Measurements from ENCODE around the gene HEXIM2.
A peak's percentile ranks its signal among the peaks of the same experiment; 100 is the strongest.

HEXIM2 gene

DNA sequence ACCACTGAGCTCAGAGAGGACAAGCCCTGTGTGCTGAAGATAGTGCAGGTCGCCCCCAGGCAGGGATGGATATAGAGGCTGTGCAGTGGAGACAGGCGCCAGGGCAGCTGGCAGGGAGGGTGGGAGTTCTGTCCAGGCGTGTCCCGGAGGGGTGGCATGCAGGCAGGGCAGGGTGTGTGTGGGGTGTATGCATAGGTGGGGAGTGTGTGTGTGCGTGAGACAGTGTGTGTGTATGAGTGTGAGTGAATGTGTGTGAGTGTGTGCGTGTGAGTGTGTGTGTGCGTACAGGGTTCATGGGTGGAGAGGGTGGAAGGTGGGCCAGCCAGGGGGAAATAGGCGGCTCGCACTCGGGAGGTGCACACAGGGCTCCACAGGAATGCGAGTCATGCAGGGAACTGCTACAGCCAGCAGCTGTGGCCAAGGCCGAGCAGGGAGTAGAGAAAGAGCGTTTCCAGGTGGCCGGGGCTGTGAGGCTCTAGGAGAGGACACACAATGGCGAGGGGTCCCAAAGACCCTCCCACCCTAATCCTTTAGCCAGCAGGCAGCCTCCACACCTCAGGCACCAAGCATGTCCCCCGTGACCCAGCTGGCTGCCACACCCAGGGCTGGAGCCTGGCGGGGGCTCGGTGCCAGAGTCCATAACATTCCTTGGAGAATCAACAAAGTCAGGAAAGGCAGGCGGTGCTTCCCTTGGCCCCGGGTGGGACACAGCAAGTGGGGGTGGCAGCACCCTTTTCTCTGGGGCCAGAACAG, 34.0 kb upstream of the HEXIM2 start:
- DNase-seq (ENCODE audit: extremely low read depth in 1 of 2, low read depth in 1 of 2) = no peak

GRCh38 chr17:45128331-45128730, 33.3 kb upstream of the HEXIM2 start:
- DNase-seq (ENCODE audit: extremely low read depth in 1 of 2, low read depth in 1 of 2) = no peak

- no peak for DNase-seq (ENCODE audit: extremely low read depth in 1 of 2, low read depth in 1 of 2)
Measured at GRCh38 chr17:45128989-45129388, 32.7 kb upstream of the HEXIM2 start.

DNA sequence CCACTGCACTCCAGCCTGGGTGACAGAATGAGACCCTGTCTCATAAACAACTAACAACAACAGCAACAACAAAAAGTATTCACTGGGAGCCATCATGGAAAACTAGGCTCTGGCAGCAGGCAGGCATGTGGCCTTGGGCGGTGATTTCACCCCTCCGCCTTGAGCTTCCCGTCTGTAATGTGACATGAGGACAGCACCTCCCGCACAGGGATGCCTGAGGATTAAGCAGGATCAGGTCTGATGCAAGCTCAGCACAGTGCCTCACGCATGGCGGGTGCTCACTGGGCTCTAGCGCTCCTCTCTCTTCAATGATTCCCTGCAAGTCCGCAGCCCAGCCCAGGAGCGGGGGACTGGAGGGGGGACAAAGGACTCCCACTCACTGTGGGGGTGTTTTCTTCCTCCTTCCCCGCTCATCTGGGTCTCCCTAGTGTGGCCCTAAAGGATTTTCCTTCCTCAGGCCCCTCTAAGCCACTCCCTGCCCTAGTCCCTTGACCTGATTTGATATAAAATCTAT, 32.2 kb upstream of the HEXIM2 start:
- no peak for DNase-seq (ENCODE audit: extremely low read depth in 1 of 2, low read depth in 1 of 2)

DNA sequence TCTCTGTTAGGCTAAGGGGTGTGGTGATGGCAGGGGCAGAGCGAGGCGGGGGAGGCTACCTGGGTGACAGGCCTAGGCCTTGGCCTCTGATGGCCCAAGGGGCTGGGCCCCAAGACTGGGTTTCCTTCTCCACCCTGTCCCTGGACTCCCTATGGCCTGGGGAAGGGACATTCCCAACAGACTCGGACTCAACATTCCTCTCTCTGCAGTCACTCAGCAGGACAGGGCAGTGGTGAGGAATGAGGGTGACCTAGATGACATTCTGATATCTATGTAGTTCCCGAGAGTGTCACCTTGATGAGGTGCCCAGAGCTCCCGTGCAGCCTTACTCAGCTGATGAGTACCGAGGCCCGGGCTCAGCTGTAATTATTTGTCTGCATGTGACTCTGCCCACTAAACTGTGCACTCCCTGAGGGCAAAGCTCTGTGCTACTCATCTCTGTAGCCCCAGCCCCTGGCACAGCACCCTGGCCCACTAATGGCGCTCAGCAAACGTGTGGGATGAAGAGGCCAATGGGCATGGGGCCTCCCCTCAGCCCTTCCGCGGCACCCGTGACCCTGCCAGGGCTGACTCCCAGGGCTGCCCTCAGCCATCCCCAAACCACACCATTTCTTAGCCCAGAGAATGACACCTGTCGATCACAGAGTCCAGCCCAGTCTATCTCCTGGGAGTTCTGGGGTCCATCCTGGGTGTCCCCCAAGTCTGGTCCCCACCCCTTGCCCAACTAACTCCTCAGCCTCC, 31.6 kb upstream of the HEXIM2 start:
- DNase-seq (ENCODE audit: extremely low read depth in 1 of 2, low read depth in 1 of 2) = no peak

GRCh38 chr17:45130681-45131615, 30.7 kb upstream of the HEXIM2 start:
- no peak for DNase-seq (ENCODE audit: extremely low read depth in 1 of 2, low read depth in 1 of 2)

DNA sequence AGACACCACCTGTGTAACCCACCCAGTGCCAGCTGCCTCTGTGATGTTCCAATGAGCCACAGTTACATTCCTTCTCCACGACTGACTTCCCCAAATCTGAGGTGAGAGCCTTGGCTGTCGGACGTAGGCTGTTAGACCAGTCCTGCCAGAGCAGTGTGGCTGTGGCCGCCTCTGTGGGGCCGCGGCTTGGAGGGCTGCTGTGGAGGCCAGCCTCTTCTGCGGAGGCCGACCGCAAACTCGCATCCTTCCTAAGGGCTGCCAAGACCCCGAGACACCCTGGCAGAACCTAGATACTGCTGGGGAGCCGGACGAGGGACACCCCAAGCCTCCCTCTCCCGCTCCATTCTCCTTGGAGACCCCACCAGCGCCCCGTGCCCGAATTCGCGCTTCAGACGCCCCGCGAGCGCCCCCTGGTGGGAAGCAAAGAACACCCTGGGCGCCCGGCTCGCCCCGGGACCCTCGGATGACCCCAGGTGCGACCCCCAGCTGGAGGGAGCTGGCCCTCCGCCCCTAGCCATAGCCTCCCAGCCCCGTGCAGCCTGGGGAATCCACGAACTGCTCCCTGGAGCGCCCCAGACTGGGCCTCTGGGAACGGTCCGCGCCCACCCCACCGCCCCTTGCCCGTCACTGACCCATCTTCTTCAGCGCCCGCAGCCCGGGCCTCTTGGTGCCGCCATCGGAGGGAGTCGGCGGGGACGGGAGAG, 29.9 kb upstream of the HEXIM2 start:
- peak in 1 of 2 donors; percentile 37 for DNase-seq (ENCODE audit: extremely low read depth in 1 of 2, low read depth in 1 of 2)

GRCh38 chr17:45132320-45132571, 29.4 kb upstream of the HEXIM2 start, which contains the start of gene PLCD3:
TSS of gene PLCD3 (minus strand) at chr17:45132515. CDS start at chr17:45132410, 105 bp downstream.
- no peak for DNase-seq (ENCODE audit: extremely low read depth in 1 of 2, low read depth in 1 of 2)

DNA sequence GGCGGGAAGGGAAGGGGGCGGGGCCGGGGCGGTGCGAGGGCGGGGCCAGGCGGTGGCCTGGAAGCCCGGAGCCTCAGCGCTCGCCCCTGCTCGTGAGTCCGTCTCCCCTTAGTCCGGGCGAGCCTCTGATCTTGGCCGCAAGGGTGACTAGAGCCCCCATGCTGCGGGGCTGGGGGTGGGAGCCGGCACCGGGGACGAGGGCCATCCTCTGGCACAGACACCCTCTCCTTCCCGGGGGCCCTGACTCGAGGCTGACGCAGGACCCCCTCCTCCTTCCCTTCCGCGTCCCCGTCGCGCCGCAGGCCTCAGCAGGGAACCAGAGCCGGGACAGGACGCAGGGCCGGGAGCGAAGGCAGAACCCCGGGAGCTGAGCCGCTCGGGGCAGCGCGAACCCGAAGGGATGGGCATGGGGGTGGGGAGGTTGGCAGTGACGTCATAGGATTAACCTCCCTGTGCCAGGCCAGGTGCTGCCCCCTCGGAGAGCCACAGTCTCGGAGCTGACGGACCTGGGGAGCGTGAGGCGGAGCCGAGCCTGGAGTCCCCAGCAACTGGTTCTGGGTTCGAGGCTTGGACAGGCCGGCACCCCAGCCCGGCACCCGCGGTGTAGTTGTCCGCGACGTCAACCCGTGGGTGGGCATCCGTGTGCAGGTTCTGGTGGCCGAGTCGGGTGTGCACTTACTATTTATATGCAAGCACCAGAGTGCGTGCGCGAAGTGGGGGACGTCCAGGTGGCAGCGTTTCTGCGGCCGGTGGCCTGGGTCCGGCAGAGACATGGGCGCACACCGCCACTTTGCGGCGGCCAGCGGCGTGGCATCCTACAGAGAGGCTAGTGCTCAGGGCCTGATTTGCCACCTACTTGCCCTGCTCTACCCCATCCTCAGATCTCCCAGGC, 28.9 kb upstream of the HEXIM2 start:
- DNase-seq (ENCODE audit: extremely low read depth in 1 of 2, low read depth in 1 of 2) = peak in 1 of 2 donors; percentile 59

DNA sequence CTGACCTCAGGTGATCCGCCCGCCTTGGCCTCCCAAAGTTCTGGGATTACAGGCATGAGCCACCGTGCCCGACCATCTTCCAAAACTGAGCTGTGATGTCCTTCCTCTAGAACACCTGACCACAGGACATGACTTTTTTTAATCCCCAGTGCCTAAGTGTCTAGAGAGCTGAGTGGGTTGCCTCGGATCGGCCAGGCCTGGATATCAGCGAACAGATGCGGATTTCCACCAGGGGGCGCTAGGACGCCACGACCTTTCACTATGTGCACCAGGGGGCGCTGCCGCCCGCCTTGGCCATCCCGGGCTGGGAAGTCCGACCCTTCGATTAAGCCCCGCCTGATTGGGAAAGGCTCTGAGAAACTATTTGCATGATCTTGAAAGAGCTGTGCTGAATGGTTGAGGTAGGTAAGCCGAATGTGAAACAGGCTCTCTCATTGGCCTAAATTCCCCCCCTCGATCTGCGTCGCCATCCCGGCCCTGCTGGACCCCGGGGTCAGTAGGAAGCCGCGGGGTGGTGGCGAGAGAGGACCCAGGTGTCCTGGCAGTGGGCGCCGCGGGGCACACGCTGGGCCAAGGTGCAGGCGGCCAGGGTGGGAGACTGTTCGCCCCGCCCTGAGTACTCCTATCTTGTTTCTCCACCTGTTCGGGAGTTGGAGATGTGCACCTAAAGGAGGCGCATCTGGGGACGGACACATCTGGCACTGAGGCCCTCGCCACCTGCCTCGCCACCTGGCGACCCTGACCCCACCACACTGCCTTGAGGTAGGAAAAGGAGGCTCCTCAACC, 26.3 kb upstream of the HEXIM2 start, which contains the start of gene ACBD4:
Gene ACBD4, plus strand, starts transcription at position 496 of the 786 bp plus-strand sequence. CDS start 458 bp downstream, outside the sequence.
- DNase-seq (ENCODE audit: extremely low read depth in 1 of 2, low read depth in 1 of 2) = peak; percentile 95 to 98

DNA sequence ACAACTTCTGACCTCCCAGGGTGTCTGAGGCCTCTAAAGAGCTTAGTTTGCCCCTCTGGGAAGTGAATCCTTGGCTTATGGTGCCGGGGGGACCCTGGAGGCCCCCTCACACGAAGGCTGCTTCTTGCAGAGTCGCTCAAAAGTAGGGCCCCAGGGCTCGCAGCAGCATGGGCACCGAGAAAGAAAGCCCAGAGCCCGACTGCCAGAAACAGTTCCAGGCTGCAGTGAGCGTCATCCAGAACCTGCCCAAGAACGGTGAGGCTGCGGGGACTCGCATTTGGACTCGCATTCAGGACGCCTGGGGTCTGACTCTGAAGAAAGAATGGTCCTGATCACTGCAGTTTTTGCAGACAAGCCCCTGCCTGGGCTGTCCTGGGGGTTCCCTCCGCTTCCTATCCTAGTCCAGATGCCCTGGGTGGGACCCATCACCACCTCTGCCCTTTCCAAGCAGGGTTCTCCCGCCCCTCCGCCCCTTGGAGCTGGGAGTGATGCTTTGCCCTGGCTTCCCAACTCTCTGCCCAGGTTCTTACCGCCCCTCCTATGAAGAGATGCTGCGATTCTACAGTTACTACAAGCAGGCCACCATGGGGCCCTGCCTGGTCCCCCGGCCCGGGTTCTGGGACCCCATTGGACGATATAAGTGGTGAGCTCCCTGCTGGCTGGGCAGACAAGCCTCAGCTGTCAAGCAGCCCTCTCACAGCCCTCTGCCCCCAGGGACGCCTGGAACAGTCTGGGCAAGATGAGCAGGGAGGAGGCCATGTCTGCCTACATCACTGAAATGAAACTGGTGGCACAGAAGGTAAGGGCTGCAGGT, 25.5 kb upstream of the HEXIM2 start:
- DNase-seq (ENCODE audit: extremely low read depth in 1 of 2, low read depth in 1 of 2) = no peak

- DNase-seq (ENCODE audit: extremely low read depth in 1 of 2, low read depth in 1 of 2) = no peak
Measured at GRCh38 chr17:45136846-45137560, 24.7 kb upstream of the HEXIM2 start.

DNA sequence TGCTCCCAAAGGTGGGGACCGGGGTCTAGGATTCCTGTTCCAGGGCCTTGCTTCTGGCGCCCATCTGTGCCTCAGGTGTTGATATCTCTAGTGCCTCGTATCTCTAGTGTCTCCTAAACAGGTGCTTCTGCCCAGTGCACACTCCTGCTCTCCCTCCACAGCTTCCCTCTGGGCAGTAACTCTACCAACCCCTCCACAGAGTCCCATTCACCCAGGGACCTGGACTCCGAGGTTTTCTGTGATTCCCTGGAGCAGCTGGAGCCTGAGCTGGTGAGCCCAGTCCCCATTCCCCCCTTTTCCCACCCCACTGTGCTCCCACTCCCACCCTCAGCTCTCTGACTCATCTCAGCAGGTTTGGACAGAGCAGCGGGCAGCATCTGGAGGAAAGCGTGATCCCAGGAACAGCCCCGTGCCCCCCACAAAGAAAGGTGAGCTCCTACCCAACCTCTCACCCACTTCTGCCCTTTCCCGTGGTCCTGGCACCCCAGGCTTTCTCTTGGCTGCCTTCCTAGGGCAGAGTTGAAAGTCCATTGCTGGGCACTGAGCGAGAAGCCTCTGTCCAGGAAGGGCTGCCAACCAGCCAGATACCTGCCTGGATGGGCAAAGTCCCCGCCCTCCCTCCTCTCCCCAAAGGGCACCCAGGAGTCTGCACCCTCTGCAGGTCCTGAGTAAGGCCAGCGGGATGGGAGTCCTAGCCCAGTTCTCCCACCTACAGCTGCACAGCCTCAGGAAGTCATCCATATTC, 23.9 kb upstream of the HEXIM2 start:
- DNase-seq (ENCODE audit: extremely low read depth in 1 of 2, low read depth in 1 of 2) = no peak

DNA sequence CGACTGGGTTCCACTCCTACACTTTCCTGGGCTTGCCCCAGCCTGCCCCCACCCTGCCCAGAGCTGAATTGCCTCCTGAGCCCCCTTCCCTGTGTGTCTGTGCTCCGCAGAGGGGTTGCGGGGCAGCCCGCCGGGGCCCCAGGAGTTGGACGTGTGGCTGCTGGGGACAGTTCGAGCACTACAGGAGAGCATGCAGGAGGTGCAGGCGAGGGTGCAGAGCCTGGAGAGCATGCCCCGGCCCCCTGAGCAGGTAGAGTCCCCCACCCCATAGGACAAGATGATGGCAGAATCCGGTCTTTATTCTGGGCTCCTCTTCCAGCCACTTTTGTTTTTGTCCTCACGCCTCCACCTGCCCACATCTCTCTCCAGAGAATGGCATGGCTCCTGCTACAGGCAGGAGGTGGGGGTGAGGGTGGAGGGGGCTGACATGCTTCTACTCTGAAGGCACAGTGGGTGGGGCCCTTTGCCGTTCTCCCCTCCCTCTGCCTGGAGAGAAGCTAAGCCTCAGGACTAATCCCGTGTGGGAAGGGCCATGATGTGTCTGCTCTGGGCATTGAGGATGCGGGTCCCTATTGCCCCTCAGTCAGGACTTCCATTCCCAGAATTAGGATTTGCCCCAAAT, 22.7 kb upstream of the HEXIM2 start:
- no peak for DNase-seq (ENCODE audit: extremely low read depth in 1 of 2, low read depth in 1 of 2)

DNA sequence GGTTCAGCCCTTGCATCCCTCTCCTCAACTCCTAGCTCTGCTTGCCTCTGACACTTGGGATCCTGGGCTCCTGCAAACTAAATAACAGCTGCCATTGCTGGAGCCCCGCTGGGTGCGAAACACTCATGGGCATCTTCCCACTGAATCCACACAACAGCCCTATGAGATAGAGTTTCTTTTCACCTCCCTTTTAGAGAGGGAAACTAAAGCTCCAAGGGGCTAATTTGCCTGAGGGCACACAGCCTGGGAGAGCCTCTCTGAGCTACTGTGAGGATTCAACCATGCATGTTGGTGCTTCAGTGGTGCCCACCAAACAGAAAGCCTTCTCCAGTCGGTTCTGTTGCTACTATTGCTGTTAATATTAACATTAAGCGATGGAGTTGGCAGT, 22.1 kb upstream of the HEXIM2 start:
- no peak for DNase-seq (ENCODE audit: extremely low read depth in 1 of 2, low read depth in 1 of 2)

- DNase-seq (ENCODE audit: extremely low read depth in 1 of 2, low read depth in 1 of 2) = no peak
Measured at GRCh38 chr17:45143094-45143670, 18.5 kb upstream of the HEXIM2 start.
